Osteocyte (in vitro differentiated cells): ENCODE data around the gene COL4A2. TPM values are rescaled to one million over a fixed set of nuclear protein-coding genes. Genes with fewer than 3 reads are reported as not detected.

ENCODE experiments used
- DNase-seq: peaks from one replicate; pipeline ENCODE4 v3.0.0; 2021; ENCODE audit warnings: mixed read lengths; ENCODE audit not compliant: unreplicated experiment; ENCODE audit errors: extremely low spot score
- H3K27ac Mint-ChIP-seq: one replicate; pipeline ENCODE4 v1.8.0; 2021; ENCODE audit warnings: mild to moderate bottlenecking, mixed read lengths; ENCODE audit not compliant: unreplicated experiment
- H3K27me3 Mint-ChIP-seq: one replicate; pipeline ENCODE4 v1.8.0; 2021; ENCODE audit warnings: mixed read lengths; ENCODE audit not compliant: unreplicated experiment
- H3K36me3 Mint-ChIP-seq: one replicate; pipeline ENCODE4 v1.8.0; 2021; ENCODE audit warnings: mixed read lengths; ENCODE audit not compliant: unreplicated experiment
- H3K4me1 Mint-ChIP-seq: one replicate; pipeline ENCODE4 v1.8.0; 2021; ENCODE audit warnings: mixed read lengths; ENCODE audit not compliant: unreplicated experiment
- H3K4me3 Mint-ChIP-seq: one replicate; pipeline ENCODE4 v1.8.0; 2021; ENCODE audit warnings: mild to moderate bottlenecking, moderate library complexity, mixed read lengths; ENCODE audit not compliant: unreplicated experiment
- H3K9me3 Mint-ChIP-seq: one replicate; pipeline ENCODE4 v1.8.0; 2021; ENCODE audit warnings: mixed read lengths; ENCODE audit not compliant: unreplicated experiment
- total RNA-seq: library from RNA; stranded (reverse); gene quantifications from 2 replicates; pipeline ENCODE4 v1.2.1, GENCODE V29; 2021
- TF ChIP-seq, protein P1 (sequence below): fragments of 200-600 bp; sonication (generic); IDR thresholded peaks from 2 replicates; pipeline ENCODE4 v1.5.0; 2021; ENCODE audit warnings: antibody characterized with exemption, mild to moderate bottlenecking, moderate library complexity

Gene COL4A2
- total RNA-seq, 1 donor from 2014 or later, result 2,001 TPM

DNA sequence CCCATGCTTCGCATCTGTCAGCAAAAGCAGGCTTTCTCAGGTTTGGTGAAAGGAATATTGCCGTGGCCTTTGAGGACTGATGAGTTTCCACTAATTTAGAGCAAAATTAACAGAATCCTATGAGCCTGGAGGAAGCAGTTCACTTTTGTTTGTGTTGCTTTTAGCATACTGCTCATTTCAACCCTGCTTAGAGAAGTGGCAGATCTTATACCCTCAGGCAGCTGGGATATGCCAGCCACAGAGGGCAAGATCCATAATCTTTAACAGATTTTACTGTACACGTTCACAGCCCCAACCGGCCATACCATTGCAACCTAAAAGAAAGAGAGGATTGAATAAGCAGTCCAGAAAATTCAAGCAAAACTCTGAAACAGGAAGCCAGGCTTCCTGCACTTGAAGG is 60.5 kb downstream of the COL4A2 start:
- TF ChIP-seq, protein P1, sequence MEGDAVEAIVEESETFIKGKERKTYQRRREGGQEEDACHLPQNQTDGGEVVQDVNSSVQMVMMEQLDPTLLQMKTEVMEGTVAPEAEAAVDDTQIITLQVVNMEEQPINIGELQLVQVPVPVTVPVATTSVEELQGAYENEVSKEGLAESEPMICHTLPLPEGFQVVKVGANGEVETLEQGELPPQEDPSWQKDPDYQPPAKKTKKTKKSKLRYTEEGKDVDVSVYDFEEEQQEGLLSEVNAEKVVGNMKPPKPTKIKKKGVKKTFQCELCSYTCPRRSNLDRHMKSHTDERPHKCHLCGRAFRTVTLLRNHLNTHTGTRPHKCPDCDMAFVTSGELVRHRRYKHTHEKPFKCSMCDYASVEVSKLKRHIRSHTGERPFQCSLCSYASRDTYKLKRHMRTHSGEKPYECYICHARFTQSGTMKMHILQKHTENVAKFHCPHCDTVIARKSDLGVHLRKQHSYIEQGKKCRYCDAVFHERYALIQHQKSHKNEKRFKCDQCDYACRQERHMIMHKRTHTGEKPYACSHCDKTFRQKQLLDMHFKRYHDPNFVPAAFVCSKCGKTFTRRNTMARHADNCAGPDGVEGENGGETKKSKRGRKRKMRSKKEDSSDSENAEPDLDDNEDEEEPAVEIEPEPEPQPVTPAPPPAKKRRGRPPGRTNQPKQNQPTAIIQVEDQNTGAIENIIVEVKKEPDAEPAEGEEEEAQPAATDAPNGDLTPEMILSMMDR, result no peak
- Mint-ChIP-seq H3K9me3 (peaks cover 3% of the 10 kb centered on the region), H3K27ac (peak overlapping the region; percentile 92), H3K27me3 (no peaks in the 10 kb centered on the region), H3K36me3 (peaks cover 44% of the 10 kb centered on the region), H3K4me3 (no peak overlapping the region), H3K4me1 (peaks cover 77% of the 10 kb centered on the region)
- no peak for DNase-seq

DNA sequence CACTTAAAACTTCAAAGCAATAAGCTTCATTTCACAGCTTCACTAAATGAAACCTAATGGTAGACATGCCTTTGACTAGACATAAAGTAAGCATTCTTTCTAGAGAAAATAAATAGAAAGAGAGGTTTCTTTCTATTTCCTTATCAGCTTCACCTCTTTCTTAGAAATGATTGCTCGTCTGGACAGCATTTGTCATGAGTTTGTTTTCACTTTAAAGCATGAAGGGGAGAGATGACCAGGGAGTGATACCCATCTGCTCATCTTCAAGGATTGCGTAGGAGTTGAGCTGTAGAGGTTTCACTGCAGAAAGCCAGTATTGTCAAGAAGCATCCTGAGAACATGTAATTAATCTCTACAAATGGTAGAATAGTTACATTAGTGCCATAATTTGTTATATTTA is 61.3 kb downstream of the COL4A2 start:
- TF ChIP-seq, protein P1, result no peak
- Mint-ChIP-seq H3K4me1 (peaks cover 77% of the 10 kb centered on the region), H3K27ac (peak overlapping the region; percentile 92), H3K27me3 (no peaks in the 10 kb centered on the region), H3K36me3 (peaks cover 39% of the 10 kb centered on the region), H3K9me3 (peaks cover 3% of the 10 kb centered on the region), H3K4me3 (no peak overlapping the region)
- DNase-seq, result no peak

GRCh38 chr13:110369400-110369799 is 62.3 kb downstream of the COL4A2 start:
- Mint-ChIP-seq H3K36me3 (peaks cover 29% of the 10 kb centered on the region), H3K4me3 (no peak overlapping the region), H3K4me1 (peaks cover 78% of the 10 kb centered on the region), H3K27me3 (no peaks in the 10 kb centered on the region), H3K9me3 (peaks cover 3% of the 10 kb centered on the region), H3K27ac (peak overlapping the region; percentile 66)
- TF ChIP-seq, protein P1, result no peak
- no peak for DNase-seq

DNA sequence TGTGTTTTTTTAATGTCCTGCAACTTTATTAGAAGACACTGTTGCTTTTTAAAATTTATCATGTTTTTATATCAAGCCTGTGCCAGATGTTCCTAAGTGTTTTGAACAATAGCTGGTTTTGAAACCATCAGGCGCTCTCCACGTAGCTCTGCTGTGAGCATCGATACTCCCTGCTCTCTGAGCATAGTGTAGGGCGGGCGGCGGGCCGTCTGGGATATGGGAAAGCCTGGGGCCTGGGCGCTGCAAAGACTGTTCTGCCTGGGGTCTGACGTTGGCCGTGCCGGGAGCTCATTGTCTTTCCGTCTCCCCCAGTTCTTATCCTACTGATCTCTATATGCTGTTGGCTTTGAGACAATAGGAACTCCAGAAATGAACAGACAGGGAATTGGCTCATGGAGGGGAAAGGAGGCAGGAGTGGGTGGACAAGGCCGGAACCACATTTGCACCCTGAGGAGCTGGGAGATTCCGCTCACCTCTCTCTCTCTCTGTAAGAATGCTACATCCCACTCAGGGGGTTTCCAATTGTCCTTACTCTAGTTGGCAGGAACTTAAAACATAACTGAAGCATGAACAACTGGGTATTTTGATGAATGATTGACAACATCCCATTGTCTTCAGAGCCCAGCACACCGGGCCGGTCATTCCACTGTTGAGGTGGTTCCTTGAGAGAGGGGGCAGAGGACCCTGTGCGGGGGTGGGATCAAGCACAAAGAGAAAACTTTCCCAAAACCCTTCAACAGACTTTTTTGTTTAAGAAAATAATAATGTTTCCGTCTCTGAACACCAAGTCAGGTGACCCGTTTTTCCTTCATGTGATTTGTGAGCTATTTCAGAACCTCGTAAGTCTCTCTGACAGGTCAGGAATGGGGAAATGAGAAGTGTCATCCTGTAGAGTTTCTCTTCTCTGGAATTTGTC is 64.7 kb downstream of the COL4A2 start:
- Mint-ChIP-seq H3K4me1 (peaks cover 85% of the 10 kb centered on the region), H3K27me3 (no peaks in the 10 kb centered on the region), H3K27ac (peak overlapping the region; percentile 93), H3K36me3 (peaks cover 21% of the 10 kb centered on the region), H3K9me3 (peaks cover 3% of the 10 kb centered on the region), H3K4me3 (peak overlapping the region; percentile 18)
- DNase-seq, result no peak
- TF ChIP-seq, protein P1, result no peak

GRCh38 chr13:110372676-110373075 is 65.6 kb downstream of the COL4A2 start:
- TF ChIP-seq, protein P1, result no peak
- peak overlapping the region; percentile 93 for H3K27ac Mint-ChIP-seq
- H3K4me1 Mint-ChIP-seq, result peaks cover 84% of the 10 kb centered on the region
- H3K36me3 Mint-ChIP-seq, result peaks cover 18% of the 10 kb centered on the region
- H3K27me3 Mint-ChIP-seq, result no peaks in the 10 kb centered on the region
- H3K9me3 Mint-ChIP-seq, result peaks cover 3% of the 10 kb centered on the region
- DNase-seq, result no peak
- no peak overlapping the region for H3K4me3 Mint-ChIP-seq
